GM18520 (cell line): ENCODE data around the gene CAMTA1.

Source experiments
- ATAC-seq: cut with Tn5 transposase; IDR thresholded peaks from one replicate; pipeline ENCODE4 v1.9.1; 2021; ENCODE audit not compliant: unreplicated experiment

The CAMTA1 gene

DNA sequence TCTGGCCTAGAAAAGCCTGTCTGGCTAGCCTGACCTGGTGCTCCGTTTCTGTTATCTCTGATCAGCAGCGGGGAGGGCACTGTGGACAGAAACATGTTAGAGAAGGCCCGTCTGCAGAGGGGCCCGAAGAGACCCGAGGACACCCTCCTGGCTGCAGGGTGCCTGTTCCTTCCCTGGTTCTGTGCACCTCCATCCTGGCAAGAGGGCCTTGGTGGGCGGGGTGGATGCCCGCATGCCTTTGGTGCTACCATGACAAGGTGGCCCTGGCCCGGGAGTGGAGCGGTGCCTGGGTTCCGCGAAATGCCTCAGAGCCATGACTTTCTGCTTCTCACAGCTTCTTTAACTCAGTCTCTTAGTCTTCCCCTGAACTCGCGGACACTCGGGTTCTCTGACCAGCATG, 233.6 kb downstream of the CAMTA1 start:
- ATAC-seq = no peak

DNA sequence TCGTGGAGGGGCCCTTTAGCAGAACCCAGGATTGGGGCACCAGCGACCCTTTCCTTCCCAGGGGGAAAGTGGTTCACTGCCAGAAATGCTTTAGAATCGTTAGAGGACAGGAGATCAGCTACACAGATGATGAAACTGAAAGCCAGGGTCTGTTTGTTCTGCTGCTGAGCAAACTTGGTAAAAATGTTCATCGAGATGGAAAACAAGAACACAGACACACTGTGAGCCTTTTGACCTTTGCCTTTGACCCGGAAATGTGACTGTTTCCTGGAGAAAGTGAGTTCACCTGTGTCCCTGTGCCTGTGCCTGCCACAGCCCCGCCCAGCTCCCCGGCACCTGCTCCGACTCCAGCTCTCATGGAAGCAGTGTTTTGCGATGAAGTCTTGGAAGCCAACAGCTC, 234.3 kb downstream of the CAMTA1 start:
- no peak for ATAC-seq

DNA sequence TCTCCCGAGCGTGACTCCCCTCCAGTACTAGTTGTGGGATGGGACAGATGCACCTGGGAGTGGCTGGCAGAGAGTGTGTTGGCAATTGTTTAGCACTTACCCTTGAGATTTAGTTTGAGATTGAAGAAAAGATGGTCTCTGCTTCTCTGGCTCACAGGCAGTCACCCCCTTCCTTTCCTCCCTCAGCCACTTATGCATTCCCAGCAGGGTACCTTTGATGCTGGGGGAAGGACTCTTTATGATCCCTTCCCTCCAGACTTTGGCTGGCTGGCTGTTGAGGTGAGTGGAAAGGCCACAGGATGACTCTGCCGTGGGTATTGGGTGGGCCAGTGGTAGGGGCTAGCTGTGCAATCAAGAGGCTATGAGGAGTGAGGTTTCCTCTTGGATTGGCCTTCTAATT, 236.8 kb downstream of the CAMTA1 start:
- ATAC-seq = no peak

DNA sequence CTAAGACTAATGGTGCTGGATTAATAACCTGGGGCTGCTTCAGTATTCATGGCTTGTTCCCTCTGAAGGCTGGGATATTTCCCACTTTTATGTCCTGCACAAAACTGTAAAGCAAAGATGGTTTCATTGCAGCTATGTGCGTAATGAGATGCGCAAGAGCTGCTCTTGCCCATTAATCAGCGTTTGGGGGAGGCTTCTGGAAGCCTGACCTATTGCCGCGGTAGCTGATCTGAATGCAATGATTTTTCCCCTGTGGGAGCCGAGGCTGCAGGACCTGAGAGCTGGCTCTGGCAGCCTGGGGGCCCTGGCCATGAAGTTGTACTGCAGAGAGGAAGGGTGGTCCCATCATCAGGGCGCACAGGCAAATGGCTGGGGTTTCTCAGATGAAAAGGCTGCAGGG, 239.8 kb downstream of the CAMTA1 start:
- ATAC-seq = no peak

DNA sequence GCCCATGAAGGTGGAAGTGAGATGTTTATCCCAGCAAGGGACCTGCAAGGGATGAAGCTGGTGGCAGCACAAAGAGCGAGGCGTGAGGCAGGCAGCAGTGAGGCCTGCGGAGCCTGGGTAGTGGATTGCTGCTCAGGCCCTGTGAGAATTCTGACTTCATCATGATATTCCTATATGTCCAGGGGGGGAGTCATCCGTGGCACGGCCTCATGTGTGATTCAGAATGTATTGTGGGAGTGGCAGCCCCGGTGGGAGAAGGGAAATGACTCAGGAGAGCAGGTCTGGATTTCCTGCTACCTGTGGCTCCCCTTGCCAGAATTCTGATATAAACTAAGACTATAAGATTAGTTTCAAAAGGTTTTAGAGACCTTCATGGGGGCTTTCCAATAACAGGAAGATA, 240.9 kb downstream of the CAMTA1 start:
- ATAC-seq = no peak

DNA sequence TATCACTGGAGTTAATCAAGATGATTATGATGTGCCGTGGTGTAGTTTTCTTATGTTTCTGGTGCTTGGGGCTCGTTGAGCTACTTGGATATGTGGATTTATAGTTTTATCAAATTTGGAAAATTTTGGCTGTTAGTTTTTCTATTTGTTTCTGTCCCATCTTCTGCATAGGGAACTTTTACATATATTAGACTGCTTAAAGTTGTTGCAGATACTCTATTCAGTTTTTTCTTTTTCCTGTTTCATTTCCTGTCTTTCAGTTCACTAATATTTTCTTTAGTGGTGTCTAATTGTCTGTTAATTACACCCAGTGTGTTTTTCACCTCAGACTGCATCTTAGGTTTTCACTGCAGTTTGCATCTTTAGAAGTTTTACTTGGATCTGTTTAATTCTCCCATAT, 247.7 kb downstream of the CAMTA1 start:
- no peak for ATAC-seq

DNA sequence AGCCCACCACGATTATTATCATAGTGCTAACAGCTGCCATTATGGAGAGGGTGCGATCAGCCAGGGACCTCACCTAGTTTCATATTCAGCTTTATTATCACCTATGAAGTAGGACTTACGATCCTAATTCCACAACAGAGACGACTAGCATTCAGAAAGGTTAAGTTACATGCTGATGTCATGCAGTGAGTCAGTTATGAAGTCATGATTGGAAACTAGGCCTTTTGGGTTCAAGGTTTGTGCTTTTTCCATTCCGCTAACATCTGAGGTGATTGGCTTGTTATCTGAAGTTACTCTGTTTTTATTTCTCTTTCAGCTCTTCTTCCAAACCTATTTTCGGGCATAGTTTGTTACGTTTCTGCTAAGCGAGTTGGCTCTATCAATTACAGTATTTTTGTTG, 251.1 kb downstream of the CAMTA1 start:
- ATAC-seq = no peak

DNA sequence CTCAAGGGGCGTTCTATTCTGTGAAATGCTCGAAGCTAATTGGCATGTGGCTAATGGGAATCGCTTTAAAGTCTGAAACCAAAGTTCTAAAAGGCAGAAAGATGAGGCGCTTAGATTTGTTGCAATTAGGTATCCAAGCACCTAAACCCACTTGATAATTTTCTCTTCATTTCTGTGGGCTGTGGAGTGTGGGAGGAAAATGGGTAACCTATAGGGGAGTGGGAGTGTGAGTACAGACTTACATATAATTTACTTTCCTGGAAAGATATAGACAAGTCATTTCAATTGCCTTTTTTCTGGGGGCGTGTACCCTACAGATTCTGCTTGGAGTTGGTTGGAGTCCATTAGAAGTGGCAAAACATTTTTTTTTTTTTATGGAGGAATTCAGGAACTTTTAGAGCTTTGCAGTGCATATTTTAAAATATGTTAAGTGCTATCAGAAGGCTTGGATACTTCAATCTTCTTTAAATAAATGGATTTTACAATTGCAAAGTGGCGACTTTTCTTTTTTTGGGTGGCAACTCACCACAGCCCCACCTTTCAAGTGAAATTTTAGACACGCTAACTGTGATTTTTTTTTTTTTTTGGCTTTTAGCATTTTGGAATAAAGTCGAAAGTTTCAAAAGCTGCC, 254.5 kb downstream of the CAMTA1 start:
- ATAC-seq = no peak

DNA sequence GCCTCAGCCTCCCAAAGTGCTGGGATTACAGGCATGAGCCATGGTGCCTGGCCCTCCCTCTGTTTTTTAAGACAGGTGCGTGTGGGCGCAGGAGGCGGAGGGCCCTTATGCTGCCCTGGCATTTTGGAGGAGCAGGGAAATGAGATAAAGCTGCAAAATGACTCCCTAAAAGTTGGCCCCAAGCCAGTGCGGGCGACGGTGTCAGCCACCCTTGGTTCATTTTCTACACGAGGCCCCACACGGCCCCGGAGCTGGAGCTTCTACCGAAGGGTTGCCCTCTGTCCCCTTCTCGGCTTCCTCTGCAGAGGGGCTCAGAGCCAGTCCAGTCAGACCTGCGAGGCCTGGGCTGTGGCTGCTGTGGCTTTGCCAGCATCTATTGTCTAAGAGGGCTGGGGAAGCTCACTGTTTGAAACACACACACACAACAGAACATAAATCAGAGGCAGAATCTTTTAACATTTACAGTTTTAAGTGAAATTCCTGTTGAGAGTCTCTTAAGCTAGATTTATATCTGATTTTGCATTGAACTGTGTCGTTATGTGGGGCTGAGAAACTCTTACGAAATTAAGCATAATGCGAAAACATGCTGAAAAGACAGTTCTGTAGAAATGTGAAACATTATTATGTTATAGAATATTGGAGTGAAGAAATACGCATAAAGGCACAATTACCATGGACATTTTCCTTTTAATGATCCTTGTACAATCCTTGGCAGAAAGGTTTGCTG, 255.9 kb downstream of the CAMTA1 start:
- no peak for ATAC-seq

DNA sequence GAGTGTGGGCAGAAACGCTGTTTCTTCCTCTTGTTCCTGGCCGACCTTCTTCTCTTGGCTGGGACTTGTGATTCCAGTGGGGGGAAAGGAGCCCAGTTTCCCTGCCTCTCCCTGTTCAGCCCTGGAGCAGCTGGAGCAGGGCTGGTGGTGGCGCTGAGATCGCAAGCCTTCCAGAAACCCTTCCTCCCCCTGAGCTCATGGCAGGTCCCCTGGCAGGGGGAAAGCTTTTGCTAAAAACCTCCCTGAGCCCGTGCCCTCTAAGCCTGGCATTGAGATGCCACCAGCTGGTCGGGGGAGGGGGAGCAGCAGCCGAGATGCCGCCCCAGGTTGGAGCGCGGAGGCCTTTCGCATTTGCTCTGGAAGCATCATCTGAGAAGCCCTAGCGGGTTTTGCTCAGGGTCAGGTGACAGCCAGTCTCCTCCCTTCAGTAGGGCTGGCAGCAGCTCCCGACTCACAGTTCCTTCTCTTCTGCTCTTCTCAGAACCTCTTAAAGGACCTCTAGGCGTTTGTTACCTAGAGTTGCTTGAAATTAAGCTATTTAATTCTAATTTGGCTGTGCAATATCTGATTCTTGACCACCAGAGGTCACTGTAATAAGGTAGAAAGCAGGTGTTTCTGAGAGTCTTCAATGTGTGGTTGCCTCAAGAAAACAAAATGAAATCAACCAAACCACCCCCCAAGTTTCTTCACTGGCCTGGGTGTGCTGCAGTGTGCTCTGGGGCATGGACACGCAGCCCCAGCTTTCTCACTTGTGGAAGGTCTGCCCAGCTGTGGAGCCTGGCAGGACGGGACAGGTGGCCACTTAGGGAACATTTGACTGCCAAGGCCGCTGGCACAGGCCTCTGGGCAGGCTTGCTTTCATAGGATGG, 257.3 kb downstream of the CAMTA1 start:
- ATAC-seq = no peak

DNA sequence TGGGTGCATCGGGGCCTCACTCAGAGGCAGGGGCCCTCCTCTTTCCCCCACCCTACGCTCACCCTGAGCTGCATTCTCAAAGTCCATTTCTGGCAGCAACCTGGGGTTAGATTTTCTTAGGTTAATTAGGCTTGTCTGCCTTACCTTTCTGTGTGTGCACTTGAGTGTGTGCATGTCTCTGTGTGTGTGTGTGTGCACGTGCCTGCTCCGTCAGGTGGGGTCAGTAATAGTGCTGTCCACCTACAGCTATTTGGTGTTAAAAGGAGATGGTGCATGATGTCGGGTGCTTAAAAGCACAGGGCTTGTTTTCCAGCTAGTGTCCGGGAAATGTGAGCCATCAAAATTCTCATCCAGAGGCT, 257.9 kb downstream of the CAMTA1 start:
- no peak for ATAC-seq

DNA sequence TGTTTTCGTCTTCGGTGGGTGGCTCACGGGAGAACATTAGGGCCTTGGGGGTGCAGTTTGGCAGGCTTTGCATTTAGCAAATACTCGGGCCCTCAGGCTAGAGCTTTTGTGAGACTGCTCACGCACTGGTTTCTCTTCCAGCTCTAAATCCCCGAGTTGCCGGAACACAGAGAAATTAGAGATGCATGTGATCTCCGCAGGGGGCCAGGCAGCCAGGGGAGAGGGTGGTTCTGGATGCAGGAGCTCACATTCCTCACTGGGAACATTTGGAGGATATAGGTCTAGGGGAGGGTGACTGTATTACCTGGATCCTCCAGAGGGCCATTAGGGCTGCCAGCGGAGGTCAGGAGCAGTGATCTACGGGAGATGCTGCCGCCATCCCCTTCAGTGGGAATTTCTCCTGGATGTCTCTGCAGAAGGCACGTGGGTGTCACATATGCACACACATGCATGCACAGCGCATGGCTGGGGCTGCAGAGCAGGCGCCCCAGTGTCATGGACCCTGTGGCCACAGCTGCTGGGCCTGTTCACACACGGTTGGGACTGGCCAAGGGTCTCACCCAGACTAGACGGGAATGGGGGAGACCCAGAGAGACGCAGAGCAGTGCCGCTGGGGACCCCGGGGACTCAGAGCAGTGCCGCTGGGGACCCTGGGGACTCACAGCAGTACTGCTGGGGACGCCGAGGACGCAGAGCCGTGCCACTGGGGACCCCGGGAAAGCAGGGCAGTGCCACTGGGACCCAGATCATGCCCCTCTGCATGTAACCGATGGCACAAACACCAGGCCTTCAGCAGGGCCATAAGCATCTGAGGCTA, 258.7 kb downstream of the CAMTA1 start:
- no peak for ATAC-seq

DNA sequence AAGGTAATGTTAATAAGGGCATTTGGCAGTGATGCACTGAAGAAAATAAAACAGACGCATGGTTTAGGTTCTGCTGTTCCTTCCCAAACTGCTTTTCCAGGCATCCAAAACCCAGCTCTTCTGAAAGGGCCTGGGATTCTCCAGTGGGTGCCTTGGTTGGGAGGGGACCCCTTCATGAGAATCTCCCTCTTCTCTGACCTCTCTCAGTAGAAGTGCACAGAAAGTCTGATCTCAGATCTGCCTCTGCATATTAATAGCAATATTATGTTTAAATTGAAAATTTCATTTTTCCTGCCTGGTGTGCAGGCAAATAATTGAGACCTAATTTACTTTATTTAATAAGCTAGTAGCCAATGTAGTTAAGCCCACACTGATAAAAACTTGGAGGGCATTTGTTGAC, 260.6 kb downstream of the CAMTA1 start:
- no peak for ATAC-seq

DNA sequence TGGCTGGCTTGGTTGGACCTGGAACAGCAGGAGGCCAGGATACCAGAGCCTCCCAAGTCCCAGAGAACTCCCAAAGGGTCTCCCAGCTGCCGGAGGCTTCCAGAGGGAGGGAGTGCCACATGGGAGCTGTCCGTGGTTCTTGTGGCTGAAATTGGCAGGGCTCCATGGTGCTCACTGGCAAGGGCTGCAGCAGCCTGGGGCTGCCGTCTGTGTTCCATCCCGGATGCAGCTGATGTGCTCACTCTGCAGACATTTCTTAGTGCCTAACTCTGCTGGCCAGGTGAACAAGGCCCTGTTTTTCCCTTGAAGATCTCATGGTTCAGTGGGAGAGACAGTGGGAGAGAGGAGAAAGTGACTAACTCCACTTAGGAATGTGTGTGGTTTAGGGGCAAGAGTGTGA, 261.1 kb downstream of the CAMTA1 start:
- ATAC-seq = no peak

DNA sequence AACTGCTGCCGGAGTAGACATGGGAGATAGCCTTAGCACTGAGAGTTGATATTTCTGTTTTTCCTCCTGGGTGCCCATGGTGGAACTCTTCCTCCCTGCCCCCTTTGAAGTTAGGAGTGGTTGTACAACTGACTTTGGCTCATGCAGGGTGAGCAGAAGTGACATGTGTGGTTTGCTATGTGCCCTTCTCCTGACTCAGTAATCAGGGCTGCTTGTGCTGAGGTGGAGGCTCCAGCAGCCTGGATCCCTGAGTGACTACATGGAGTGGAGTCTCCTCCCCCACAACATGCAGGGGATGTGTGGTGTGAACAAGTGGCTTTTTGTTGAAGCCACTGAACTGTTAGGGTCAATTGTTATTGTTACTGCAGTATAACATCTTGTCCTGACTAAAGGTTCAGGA, 261.6 kb downstream of the CAMTA1 start:
- no peak for ATAC-seq

DNA sequence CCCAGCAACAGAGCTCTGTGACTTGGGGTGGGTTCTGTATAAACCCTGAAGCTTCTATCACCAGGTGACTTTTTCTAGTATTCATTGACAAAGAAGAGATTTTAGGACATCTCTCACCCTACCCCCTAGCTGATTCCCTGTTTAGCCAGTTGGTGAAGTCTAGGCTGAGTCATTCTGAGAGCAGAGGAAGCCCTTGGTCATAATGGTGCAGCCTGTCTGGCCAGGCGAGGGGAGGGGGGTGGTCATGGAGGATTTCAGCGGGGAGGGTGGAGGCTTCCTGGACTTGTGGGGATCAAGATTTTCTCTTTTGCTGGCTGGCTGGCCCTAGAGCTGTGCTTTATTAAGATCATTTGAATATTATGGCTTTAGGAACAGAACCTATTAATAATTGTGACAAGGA, 262.6 kb downstream of the CAMTA1 start:
- no peak for ATAC-seq

DNA sequence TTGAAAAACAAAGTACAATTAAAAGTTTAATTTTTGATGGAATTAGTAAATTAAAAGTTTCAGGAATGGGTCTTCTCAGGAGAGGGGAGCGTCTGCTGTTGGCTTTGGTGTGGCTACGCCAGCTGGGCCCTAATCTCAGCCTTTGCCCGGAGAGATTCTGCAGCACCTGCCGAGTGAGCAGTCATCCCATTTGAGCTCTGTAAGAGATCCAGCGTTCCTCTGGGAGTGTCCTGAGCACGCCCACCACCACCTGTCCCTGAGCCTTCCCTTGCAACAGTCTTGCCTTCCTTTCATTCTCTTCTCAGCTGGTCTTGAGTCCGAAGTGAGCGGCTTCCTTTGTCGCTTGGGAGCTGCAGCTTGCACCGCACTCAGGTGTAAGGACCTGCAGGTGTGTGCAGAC, 263.1 kb downstream of the CAMTA1 start:
- no peak for ATAC-seq

DNA sequence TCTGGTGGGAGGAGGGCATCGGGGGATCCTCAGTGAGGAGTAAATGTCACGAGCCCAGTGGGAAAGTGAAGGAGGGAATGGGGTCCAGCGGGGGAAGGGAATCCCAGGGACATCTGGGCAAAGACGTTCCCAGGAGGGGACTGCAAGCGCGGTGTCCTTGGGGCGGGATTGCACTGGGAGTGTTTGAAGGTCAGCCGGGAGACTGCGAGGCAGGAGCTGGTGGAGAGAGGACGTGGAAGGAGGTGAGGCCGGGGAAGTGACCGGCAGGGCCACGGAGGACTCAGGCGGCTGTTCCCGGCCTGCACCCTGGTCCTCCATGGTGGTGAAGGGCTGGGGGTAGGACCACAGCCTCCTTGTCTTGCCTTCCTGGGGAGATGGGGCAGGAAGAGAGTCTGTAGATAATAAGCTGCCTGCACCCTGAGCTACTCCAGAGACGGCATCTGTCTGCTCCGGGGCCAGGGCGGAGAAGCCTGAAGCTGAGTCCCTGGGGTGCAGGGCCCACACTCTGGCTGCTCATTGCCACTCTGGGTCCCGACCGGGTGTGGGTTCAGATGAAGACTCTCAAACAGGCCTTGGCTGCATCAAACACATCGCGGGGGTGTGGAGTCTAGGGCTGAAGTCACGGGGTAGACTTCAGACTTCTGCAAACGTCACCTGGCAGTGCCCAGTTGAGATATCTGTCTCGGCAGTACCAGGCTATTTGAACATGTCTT, 264.8 kb downstream of the CAMTA1 start:
- ATAC-seq = no peak

DNA sequence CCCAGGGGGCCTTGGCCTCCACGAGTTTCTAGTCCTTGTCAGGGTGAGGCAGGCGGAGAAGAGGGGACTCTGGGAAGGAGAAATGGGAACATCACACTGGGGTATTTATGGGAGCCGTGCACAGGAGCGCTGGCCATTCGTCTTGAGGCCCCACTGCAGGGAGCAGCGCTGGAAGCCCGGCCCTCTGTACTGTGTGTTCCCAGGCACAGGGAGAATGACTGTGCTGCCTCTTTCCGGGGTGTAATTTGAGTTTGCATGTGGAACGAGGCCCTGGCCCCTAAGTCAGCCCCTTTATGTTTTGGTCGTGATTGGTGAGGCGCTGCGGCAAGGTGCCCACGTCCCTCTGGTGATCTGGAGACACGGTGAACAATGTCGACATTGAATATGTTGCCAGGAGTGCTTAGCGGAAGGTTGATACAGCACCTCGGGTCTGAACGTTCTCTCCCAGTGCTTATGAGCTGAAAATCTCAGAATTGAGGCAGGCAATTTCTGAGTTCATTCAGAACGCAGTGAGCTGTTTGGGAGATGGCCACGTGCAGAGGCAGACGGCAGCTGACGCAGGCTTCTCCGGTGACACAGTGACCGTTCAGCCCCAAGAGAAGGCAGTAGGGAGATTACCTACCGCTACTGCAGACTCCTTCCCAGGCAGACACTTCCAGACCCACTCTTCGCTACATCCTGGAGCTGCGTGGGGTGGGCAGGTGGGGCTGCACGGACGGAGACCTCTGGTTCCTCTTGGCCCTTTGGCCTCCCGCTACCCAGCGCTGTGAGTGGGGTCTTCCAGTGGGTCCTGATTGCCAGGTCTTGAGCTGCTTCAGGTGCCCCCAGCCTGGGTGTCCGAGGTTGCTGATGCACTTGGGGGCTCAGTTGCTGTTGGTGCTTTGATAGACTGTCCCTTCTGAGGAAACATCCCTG, 265.8 kb downstream of the CAMTA1 start:
- no peak for ATAC-seq

DNA sequence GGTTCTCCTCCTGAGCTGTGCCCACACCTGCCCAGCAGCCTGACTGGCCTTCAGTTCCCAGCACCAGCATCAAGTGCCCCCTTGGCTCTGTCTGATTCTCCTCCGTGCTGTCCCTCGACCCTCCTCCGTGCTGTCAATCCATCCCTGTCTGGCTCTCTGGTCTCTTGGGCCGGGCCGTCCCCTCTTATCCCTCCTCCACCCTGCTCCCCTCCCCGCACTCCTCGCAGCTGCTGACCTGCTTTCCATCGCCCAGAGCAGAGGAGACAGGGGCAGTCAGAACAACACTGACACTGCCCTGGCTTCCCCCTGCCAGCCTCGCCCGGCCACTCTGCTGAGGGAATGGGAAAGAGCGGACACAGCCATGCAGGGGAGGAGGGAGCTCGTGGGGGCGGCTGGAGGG, 267.4 kb downstream of the CAMTA1 start:
- ATAC-seq = no peak
